IMR-90 (cell line): ENCODE data around the gene HSPH1. TPM values are rescaled to one million over a fixed set of nuclear protein-coding genes. Genes with fewer than 3 reads are reported as not detected.

ENCODE experiments used
- ATAC-seq: fragments of 200-7000 bp; cut with Tn5 transposase; 2 replicates; pipeline ENCODE4 v1.9.1; 2020; ENCODE audit warnings: low read depth, mild to moderate bottlenecking, moderate library complexity
- BruUV-seq: library from RNA; stranded (reverse); fragments of 400-500 nt; replicated peaks from 2 replicates; lab custom pipeline; 2021; lab: Mats Ljungman, UMichigan
- CTCF ChIA-PET: fragments of 300-600 bp; formaldehyde crosslinking; extraction: SDS; loops from one replicate; lab custom pipeline; 2021; ENCODE audit warnings: antibody characterized with exemption; lab: Yijun Ruan, JAX
- POLR2A ChIA-PET: fragments of 300-600 bp; sonication (Branson Sonifier 250); formaldehyde crosslinking; loops from one replicate; lab custom pipeline; 2022; ENCODE audit warnings: antibody characterized with exemption; ENCODE audit not compliant: unreplicated experiment; lab: Charles Lee
- DNase-seq: peaks from one replicate; pipeline ENCODE4 v3.0.0; 2013
- H2AFZ ChIP-seq: replicated peaks from 2 replicates; pipeline ENCODE3; 2013; ENCODE audit warnings: low read length, mild to moderate bottlenecking; ENCODE audit not compliant: poor library complexity
- H2AK5ac ChIP-seq: 2 replicates; pipeline ENCODE4 v1.6.1; 2013; ENCODE audit warnings: low read depth, low read length, inconsistent platforms
- H2AK9ac ChIP-seq: replicated peaks from 2 replicates; pipeline ENCODE3; 2013; ENCODE audit warnings: mild to moderate bottlenecking, low read depth, low read length, moderate library complexity; ENCODE audit not compliant: poor library complexity
- H2BK120ac ChIP-seq: 2 replicates; pipeline ENCODE4 v1.6.1; 2013; ENCODE audit warnings: low read depth, low read length, inconsistent platforms
- H2BK15ac ChIP-seq: 3 replicates; pipeline ENCODE4 v1.6.1; 2013; ENCODE audit warnings: low read depth, low read length, inconsistent platforms
- H2BK20ac ChIP-seq: 2 replicates; pipeline ENCODE4 v1.6.1; 2013; ENCODE audit warnings: low read depth, mild to moderate bottlenecking, inconsistent platforms, low read length, moderate library complexity
- H2BK5ac ChIP-seq: 2 replicates; pipeline ENCODE4 v1.6.1; 2013; ENCODE audit warnings: mild to moderate bottlenecking, low read depth, low read length, inconsistent platforms; ENCODE audit not compliant: poor library complexity, severe bottlenecking
- H3K14ac ChIP-seq: replicated peaks from 2 replicates; pipeline ENCODE4 v1.6.1; 2013; ENCODE audit warnings: low read depth, low read length, inconsistent platforms
- H3K18ac ChIP-seq: 2 replicates; pipeline ENCODE4 v1.6.1; 2013; ENCODE audit warnings: low read depth, low read length, control low read depth
- H3K23ac ChIP-seq: 2 replicates; pipeline ENCODE4 v1.6.1; 2013; ENCODE audit warnings: low read depth, low read length, inconsistent platforms
- H3K27ac ChIP-seq: 2 replicates; pipeline ENCODE4 v1.5.1; 2013; ENCODE audit warnings: mild to moderate bottlenecking, control low read depth, low read length; ENCODE audit not compliant: insufficient read depth
- H3K27me3 ChIP-seq: 2 replicates; pipeline ENCODE4 v1.6.1; 2013; ENCODE audit warnings: low read length; ENCODE audit not compliant: control insufficient read depth, insufficient read depth
- H3K36me3 ChIP-seq: 2 replicates; pipeline ENCODE4 v1.6.1; 2013; ENCODE audit warnings: low read length, mixed read lengths; ENCODE audit not compliant: control insufficient read depth, insufficient read depth
- H3K4ac ChIP-seq: 2 replicates; pipeline ENCODE4 v1.6.1; 2013; ENCODE audit warnings: low read depth, low read length, inconsistent platforms
- H3K4me1 ChIP-seq: 2 replicates; pipeline ENCODE4 v1.6.1; 2013; ENCODE audit warnings: low read length, mixed read lengths; ENCODE audit not compliant: control insufficient read depth, insufficient read depth
- H3K4me2 ChIP-seq: 2 replicates; pipeline ENCODE4 v1.6.1; 2013; ENCODE audit warnings: low read depth, mild to moderate bottlenecking, control low read depth, low read length, moderate library complexity
- H3K4me3 ChIP-seq: 2 replicates; pipeline ENCODE4 v1.5.1; 2013; ENCODE audit warnings: low read depth, mild to moderate bottlenecking, control low read depth, low read length, moderate library complexity; ENCODE audit not compliant: insufficient read depth
- H3K56ac ChIP-seq: 2 replicates; pipeline ENCODE4 v1.6.1; 2013; ENCODE audit warnings: low read length, inconsistent platforms; ENCODE audit not compliant: insufficient read depth; ENCODE audit errors: extremely low read depth
- H3K79me1 ChIP-seq, 2 experiments: 2 replicates each; pipeline ENCODE4 v1.6.1; 2013; ENCODE audit warnings: low read length in 2 of 2, inconsistent platforms in 1 of 2, low read depth in 1 of 2
- H3K9ac ChIP-seq: 2 replicates; pipeline ENCODE4 v1.6.1; 2013; ENCODE audit warnings: low read depth, low read length, control low read depth
- H3K9me1 ChIP-seq: 2 replicates; pipeline ENCODE4 v1.6.1; 2013; ENCODE audit warnings: low read length, inconsistent platforms; ENCODE audit not compliant: insufficient read depth
- H3K9me3 ChIP-seq: 2 replicates; pipeline ENCODE4 v1.6.1; 2013; ENCODE audit warnings: low read length; ENCODE audit not compliant: control insufficient read depth, insufficient read depth
- H4K20me1 ChIP-seq: 2 replicates; pipeline ENCODE4 v1.6.1; 2013; ENCODE audit warnings: low read length, inconsistent platforms; ENCODE audit not compliant: insufficient read depth
- H4K5ac ChIP-seq: 2 replicates; pipeline ENCODE4 v1.6.1; 2013; ENCODE audit warnings: mild to moderate bottlenecking, low read depth, low read length, control low read depth
- H4K8ac ChIP-seq, 2 experiments: 2 replicates each; pipeline ENCODE4 v1.6.1; 2013; ENCODE audit warnings: low read depth in 2 of 2, low read length in 2 of 2, control low read depth in 1 of 2, inconsistent platforms in 1 of 2
- H4K91ac ChIP-seq: 2 replicates; pipeline ENCODE4 v1.6.1; 2013; ENCODE audit warnings: low read depth, low read length, inconsistent platforms; ENCODE audit not compliant: insufficient read depth
- MAFK ChIP-seq: IDR thresholded peaks from 2 replicates; pipeline ENCODE4 v1.6.1; 2012; ENCODE audit warnings: low read depth, low read length, improper control_type of control experiment
- MAZ ChIP-seq: IDR thresholded peaks from 2 replicates; pipeline ENCODE4 v1.6.1; 2012; ENCODE audit warnings: low read depth, mild to moderate bottlenecking, low read length, improper control_type of control experiment, moderate library complexity, borderline replicate concordance
- NFE2L2 ChIP-seq: fragments of 150-350 bp; IDR thresholded peaks from 2 replicates; pipeline ENCODE4 v1.6.1; 2016; ENCODE audit warnings: low read depth, mild to moderate bottlenecking, low read length
- RAD21 ChIP-seq: IDR thresholded peaks from 2 replicates; pipeline ENCODE4 v1.6.1; 2012; ENCODE audit warnings: low read length, improper control_type of control experiment
- WGBS, 2 experiments: methylation state at CpG; one replicate each; pipeline versions ENCODE4 v1.1.5 to v1.1.7; 2013; ENCODE audit warnings: missing lambda C conversion rate in 2 of 2; ENCODE audit not compliant: insufficient read length in 1 of 2; ENCODE audit errors: extremely low coverage in 2 of 2; 5-methylcytosine and 5-hydroxymethylcytosine counted together
- dilution Hi-C: fragments of 300-500 bp; cut with HindIII; formaldehyde crosslinking; loops from one replicate; pipeline ENCODE4 v1.14.3; 2018; ENCODE audit warnings: low sequenced_read_pairs; ENCODE audit not compliant: unreplicated experiment
- in situ Hi-C: fragments of 300-500 bp; cut with MboI; formaldehyde crosslinking; loops from 3 replicates; pipeline ENCODE4 v1.14.3; 2019; ENCODE audit warnings: low sequenced_read_pairs, inconsistent platforms, mixed read lengths
- intact Hi-C: fragments of 100-400 bp; cut with micrococcal nuclease; formaldehyde crosslinking; loops from 2 replicates; pipeline ENCODE4 v1.10.0; 2022
- polyA plus RNA-seq, 3 experiments: library from polyadenylated mRNA; depleted of rRNA; stranded (reverse); fragments of >200 nt; gene quantifications; 2 replicates each; pipeline ENCODE4 v1.2.3, GENCODE V29; 2012; ENCODE audit warnings: low replicate concordance in 1 of 3
- total RNA-seq: library from RNA; depleted of rRNA; stranded (reverse); fragments of >200 nt; gene quantifications from 2 replicates; pipeline ENCODE4 v1.2.3, GENCODE V29; 2012

Gene HSPH1
- total and polyA plus RNA-seq, 2 of the 4 experiments (the other 2 are of a cell fraction), result 36.8 to 40.3 TPM

GRCh38 chr13:31107109-31107508 is 54.6 kb downstream of the HSPH1 start:
- Histone ChIP-seq H3K4me3 (no peak overlapping the region), H3K14ac (no peak overlapping the region), H4K91ac (no peak overlapping the region), H3K9ac (no peak overlapping the region), H4K20me1 (no peaks in the 10 kb centered on the region), H3K9me1 (no peaks in the 10 kb centered on the region), H3K27ac (no peak overlapping the region), H3K4me1 (peaks cover 6% of the 10 kb centered on the region), H2AK9ac (no peak overlapping the region), H3K4ac (no peak overlapping the region), H3K79me1 (no peaks in the 10 kb centered on the region), H3K9me3 (no peaks in the 10 kb centered on the region), H3K4me2 (no peak overlapping the region), H4K5ac (no peak overlapping the region), H3K36me3 (no peaks in the 10 kb centered on the region), H2BK5ac (no peak overlapping the region), H2BK15ac (no peak overlapping the region), H2BK120ac (no peak overlapping the region), H2BK20ac (no peak overlapping the region), H3K18ac (no peak overlapping the region), H3K23ac (no peak overlapping the region), H3K56ac (no peak overlapping the region), H2AK5ac (no peak overlapping the region), H3K27me3 (peaks cover 35% of the 10 kb centered on the region), H2AFZ (no peak overlapping the region), H4K8ac (no peak overlapping the region)
- dilution Hi-C loops, result no loop called here
- ChIA-PET POLR2A (no interaction called here), CTCF (interaction anchor here (0.6 kb wide), 1 partner anchor 1009 kb away, joined by 3 read pairs; no protein-coding TSS in a partner anchor)
- no peak for TF ChIP-seq RAD21
- no peak for TF ChIP-seq NFE2L2
- TF ChIP-seq MAZ, result no peak
- TF ChIP-seq MAFK, result peak; percentile 23; the same call in 1 of the 2 replicates
- WGBS, 2 experiments, result no CpG with 5 or more reads among the region's 1 CpG
- in situ Hi-C loops, result no loop called here
- intact Hi-C loops, result no loop called here
- BruUV-seq, result no TSS peak
- no peak for DNase-seq
- ATAC-seq, result no peak
